ENCODE measurements around the gene RCHY1. TPM values are rescaled to one million over a fixed set of nuclear protein-coding genes. Genes with fewer than 3 reads are reported as not detected.

The RCHY1 gene
- total and polyA plus RNA-seq, 2 donors (not counting 1 experiment from before 2014, with no cell fraction given), result 34.5 to 49.3 TPM

DNA sequence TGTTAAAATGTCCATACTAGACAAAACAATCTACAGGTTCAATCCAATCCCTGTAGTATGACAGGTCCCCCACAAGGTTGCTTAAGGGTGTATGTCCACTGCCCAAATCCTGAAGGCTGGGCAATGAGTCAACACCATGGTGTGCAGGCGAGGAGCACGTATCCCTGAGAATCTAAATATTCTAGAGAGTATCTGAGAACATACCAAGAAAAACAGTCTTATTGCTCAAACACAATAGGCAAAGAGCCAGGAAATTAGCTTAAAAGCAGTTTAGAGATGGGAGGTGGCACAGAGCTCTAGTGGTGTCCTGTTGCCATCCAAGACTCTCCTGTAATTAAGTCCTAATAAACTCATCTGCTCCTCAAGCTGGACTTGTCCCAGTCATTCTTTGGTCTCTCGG, 37.0 kb downstream of the RCHY1 start:
- Histone ChIP-seq H3K9me3 (ENCODE audit: control insufficient read depth, insufficient read depth, low read depth, low read length) (no peaks in the 10 kb centered on the region), H3K4me1 (ENCODE audit: control insufficient read depth, extremely low read depth, insufficient read depth, low read length) (no peaks in the 10 kb centered on the region), H3K4me3 (replicated peaks in 1 of 4; ENCODE audit: control extremely low read depth in 1 of 4, insufficient read depth in 1 of 4, low read depth in 3 of 4, low read length in 4 of 4) (no peak overlapping the region), H2AFZ (ENCODE audit: low read length) (no peak overlapping the region), H3K9ac (ENCODE audit: insufficient read depth, low read length) (no peak overlapping the region), H3K27me3 (ENCODE audit: control insufficient read depth, insufficient read depth, low read length) (no peaks in the 10 kb centered on the region), H4K20me1 (ENCODE audit: control insufficient read depth, extremely low read depth, insufficient read depth, low read length) (no peaks in the 10 kb centered on the region), H3K27ac (ENCODE audit: insufficient read depth, low read length) (no peak overlapping the region), H3K4me2 (ENCODE audit: extremely low read depth, insufficient read depth, low read length) (no peak overlapping the region), H3K79me2 (ENCODE audit: control insufficient read depth, insufficient read depth, low read length) (no peaks in the 10 kb centered on the region), H3K36me3 (ENCODE audit: control insufficient read depth, insufficient read depth, low read length) (peaks cover 5% of the 10 kb centered on the region)
- no peak for TF ChIP-seq EZH2 (IDR thresholded peaks at IDR 0.05; ENCODE audit: low read length, missing control alignments)
- TF ChIP-seq, protein P1, sequence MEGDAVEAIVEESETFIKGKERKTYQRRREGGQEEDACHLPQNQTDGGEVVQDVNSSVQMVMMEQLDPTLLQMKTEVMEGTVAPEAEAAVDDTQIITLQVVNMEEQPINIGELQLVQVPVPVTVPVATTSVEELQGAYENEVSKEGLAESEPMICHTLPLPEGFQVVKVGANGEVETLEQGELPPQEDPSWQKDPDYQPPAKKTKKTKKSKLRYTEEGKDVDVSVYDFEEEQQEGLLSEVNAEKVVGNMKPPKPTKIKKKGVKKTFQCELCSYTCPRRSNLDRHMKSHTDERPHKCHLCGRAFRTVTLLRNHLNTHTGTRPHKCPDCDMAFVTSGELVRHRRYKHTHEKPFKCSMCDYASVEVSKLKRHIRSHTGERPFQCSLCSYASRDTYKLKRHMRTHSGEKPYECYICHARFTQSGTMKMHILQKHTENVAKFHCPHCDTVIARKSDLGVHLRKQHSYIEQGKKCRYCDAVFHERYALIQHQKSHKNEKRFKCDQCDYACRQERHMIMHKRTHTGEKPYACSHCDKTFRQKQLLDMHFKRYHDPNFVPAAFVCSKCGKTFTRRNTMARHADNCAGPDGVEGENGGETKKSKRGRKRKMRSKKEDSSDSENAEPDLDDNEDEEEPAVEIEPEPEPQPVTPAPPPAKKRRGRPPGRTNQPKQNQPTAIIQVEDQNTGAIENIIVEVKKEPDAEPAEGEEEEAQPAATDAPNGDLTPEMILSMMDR (conservative IDR thresholded peaks at IDR 0.05 in 1 of 2, IDR thresholded peaks at IDR 0.05 in 1 of 2; ENCODE audit: low read depth in 1 of 2, low read length in 2 of 2), result no peak
- peak in 1 of 2 donors; percentile 20 for DNase-seq (ENCODE audit: low read depth in 2 of 2)

DNA sequence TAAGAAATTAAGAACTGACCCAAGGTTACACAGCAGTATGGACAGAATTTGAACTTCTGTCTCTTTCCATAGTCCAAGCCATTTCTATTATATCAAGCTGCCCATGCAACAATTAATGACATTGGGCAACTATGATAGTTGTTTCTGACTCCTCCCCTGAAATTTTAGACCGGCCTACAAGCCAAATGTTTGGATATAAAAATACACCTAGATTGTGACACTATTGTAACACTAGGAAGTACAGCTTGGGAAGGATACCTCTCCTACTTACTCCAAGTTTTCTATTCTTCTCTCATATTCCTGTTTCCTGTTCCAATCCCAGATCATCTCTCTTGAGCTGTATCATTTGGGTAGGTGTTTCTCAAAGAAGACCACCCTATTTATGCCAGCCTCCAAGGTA, 43.5 kb downstream of the RCHY1 start:
- Histone ChIP-seq H3K4me2 (ENCODE audit: extremely low read depth, insufficient read depth, low read length) (no peak overlapping the region), H3K36me3 (ENCODE audit: control insufficient read depth, insufficient read depth, low read length) (no peaks in the 10 kb centered on the region), H2AFZ (ENCODE audit: low read length) (no peak overlapping the region), H4K20me1 (ENCODE audit: control insufficient read depth, extremely low read depth, insufficient read depth, low read length) (no peaks in the 10 kb centered on the region), H3K9ac (ENCODE audit: insufficient read depth, low read length) (no peak overlapping the region), H3K4me1 (ENCODE audit: control insufficient read depth, extremely low read depth, insufficient read depth, low read length) (no peaks in the 10 kb centered on the region), H3K27ac (ENCODE audit: insufficient read depth, low read length) (no peak overlapping the region), H3K79me2 (ENCODE audit: control insufficient read depth, insufficient read depth, low read length) (no peaks in the 10 kb centered on the region), H3K4me3 (replicated peaks in 1 of 4; ENCODE audit: control extremely low read depth in 1 of 4, insufficient read depth in 1 of 4, low read depth in 3 of 4, low read length in 4 of 4) (no peak overlapping the region), H3K9me3 (ENCODE audit: control insufficient read depth, insufficient read depth, low read depth, low read length) (no peaks in the 10 kb centered on the region), H3K27me3 (ENCODE audit: control insufficient read depth, insufficient read depth, low read length) (no peaks in the 10 kb centered on the region)
- no peak for DNase-seq (ENCODE audit: low read depth in 2 of 2)
- TF ChIP-seq EZH2 (IDR thresholded peaks at IDR 0.05; ENCODE audit: low read length, missing control alignments), result no peak
- TF ChIP-seq, protein P1 (conservative IDR thresholded peaks at IDR 0.05 in 1 of 2, IDR thresholded peaks at IDR 0.05 in 1 of 2; ENCODE audit: low read depth in 1 of 2, low read length in 2 of 2), result no peak

DNA sequence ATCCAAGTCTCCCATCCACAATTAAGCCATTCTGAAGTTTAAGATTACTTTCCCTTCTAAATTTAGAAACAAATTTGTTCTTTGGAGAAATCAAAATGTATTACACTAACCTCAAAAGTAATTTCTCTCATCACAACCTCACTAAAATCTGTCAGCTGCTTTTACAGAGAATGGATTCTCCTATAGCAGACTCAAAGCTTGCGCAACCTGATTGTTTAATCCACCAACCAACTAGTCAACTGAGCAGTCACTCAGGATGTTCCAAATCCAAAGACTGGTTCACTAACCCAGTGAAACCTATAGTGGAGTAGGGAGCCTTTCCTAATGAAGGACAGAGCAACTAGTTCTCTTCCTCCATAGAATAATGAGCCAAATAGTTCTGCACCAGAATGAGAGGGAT, 44.3 kb downstream of the RCHY1 start:
- H3K4me3 ChIP-seq (replicated peaks in 1 of 4; ENCODE audit: control extremely low read depth in 1 of 4, insufficient read depth in 1 of 4, low read depth in 3 of 4, low read length in 4 of 4), result no peak overlapping the region
- no peaks in the 10 kb centered on the region for H3K9me3 ChIP-seq (ENCODE audit: control insufficient read depth, insufficient read depth, low read depth, low read length)
- TF ChIP-seq EZH2 (IDR thresholded peaks at IDR 0.05; ENCODE audit: low read length, missing control alignments), result no peak
- TF ChIP-seq, protein P1 (conservative IDR thresholded peaks at IDR 0.05 in 1 of 2, IDR thresholded peaks at IDR 0.05 in 1 of 2; ENCODE audit: low read depth in 1 of 2, low read length in 2 of 2), result no peak
- no peak overlapping the region for H3K27ac ChIP-seq (ENCODE audit: insufficient read depth, low read length)
- no peaks in the 10 kb centered on the region for H3K4me1 ChIP-seq (ENCODE audit: control insufficient read depth, extremely low read depth, insufficient read depth, low read length)
- no peak for DNase-seq (ENCODE audit: low read depth in 2 of 2)
- no peak overlapping the region for H3K9ac ChIP-seq (ENCODE audit: insufficient read depth, low read length)
- H3K79me2 ChIP-seq (ENCODE audit: control insufficient read depth, insufficient read depth, low read length), result no peaks in the 10 kb centered on the region
- no peak overlapping the region for H2AFZ ChIP-seq (ENCODE audit: low read length)
- H4K20me1 ChIP-seq (ENCODE audit: control insufficient read depth, extremely low read depth, insufficient read depth, low read length), result no peaks in the 10 kb centered on the region
- H3K4me2 ChIP-seq (ENCODE audit: extremely low read depth, insufficient read depth, low read length), result no peak overlapping the region
- no peaks in the 10 kb centered on the region for H3K36me3 ChIP-seq (ENCODE audit: control insufficient read depth, insufficient read depth, low read length)
- no peaks in the 10 kb centered on the region for H3K27me3 ChIP-seq (ENCODE audit: control insufficient read depth, insufficient read depth, low read length)
